GM12873 (cell line): ENCODE results near the gene UBQLN1.

Experiments
- TF ChIP-seq, protein P1 (sequence below): IDR thresholded peaks from 2 replicates; pipeline ENCODE4 v1.5.1; 2012; ENCODE audit warnings: low read depth, mild to moderate bottlenecking, moderate library complexity, low read length, control low read depth; ENCODE audit not compliant: insufficient read depth; ENCODE audit errors: missing control alignments

UBQLN1 gene

DNA sequence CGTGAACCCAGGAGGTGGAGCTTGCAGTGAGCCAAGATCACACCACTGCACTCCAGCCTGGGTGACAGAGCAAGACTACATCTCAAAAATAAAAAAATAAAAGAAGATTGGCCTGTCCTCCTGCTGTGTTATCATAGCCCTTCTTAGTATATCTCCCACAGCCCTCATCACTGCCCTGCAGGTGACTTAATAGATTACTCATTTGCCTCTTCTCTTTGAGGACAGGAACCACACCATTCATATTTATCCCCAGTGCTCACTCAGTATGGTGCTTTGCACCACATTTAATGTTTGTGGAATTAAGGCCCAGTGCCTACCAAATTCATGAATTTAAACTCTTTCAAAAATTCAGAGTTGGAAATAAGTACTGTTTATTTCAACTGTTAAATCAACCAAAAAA, 74.5 kb downstream of the UBQLN1 start:
- TF ChIP-seq, protein P1, sequence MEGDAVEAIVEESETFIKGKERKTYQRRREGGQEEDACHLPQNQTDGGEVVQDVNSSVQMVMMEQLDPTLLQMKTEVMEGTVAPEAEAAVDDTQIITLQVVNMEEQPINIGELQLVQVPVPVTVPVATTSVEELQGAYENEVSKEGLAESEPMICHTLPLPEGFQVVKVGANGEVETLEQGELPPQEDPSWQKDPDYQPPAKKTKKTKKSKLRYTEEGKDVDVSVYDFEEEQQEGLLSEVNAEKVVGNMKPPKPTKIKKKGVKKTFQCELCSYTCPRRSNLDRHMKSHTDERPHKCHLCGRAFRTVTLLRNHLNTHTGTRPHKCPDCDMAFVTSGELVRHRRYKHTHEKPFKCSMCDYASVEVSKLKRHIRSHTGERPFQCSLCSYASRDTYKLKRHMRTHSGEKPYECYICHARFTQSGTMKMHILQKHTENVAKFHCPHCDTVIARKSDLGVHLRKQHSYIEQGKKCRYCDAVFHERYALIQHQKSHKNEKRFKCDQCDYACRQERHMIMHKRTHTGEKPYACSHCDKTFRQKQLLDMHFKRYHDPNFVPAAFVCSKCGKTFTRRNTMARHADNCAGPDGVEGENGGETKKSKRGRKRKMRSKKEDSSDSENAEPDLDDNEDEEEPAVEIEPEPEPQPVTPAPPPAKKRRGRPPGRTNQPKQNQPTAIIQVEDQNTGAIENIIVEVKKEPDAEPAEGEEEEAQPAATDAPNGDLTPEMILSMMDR: no peak

DNA sequence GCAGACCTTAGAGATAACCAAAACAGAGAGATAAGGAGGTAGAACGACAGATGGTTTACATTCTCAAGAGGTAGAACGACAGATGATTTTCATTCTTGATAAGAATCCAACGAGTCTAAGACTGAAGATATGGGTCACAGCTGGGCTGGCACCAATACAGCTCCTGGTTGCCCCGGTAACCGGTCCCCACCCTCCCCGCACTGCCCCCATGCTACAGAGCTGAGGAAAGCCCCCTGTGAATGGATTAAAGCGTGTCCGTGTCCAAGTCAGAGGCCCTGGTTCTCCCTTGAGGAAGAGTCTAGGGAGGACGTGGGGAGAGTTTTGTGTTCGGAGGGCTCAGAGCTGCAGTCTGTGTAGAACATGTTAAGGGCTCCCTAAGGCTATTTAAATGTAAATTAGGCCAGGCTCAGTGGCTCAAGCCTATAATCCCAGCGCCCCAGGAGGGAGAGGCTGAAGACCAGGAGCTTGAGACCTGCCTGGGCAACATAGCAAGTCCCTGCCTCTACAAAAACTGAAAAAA, 76.8 kb downstream of the UBQLN1 start:
- TF ChIP-seq, protein P1: no peak

DNA sequence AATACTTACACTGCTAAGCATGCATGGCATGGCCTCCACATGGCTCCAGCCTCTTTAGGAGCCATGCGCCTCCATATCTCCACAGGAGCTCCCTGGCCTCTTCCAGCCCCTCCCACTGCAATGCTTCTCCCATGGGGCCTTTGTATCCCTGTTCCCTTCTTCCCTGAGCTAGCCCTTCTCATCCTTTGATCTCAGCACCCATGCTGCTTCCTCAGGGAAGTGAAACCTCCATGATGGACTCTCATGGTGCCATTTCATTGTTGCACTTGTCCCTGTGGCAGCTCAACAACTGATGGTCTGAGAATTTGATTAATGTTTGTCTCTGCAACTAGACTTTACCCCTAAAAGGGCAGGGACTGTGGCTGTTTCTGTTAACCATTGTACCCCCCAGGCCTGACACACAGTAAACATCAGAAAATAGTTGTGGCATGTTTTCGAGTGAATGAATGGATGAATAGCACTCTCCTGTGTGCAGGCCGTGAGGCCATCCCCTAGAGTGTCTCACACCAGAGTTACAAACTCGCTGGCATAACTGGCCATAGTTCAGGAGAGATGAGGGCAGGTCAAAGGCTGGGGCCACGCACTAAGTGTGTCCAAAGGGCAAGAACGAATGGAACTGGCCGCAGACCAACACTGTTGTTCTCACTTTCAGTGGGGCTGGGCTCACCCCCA, 78.2 kb downstream of the UBQLN1 start:
- TF ChIP-seq, protein P1: no peak

DNA sequence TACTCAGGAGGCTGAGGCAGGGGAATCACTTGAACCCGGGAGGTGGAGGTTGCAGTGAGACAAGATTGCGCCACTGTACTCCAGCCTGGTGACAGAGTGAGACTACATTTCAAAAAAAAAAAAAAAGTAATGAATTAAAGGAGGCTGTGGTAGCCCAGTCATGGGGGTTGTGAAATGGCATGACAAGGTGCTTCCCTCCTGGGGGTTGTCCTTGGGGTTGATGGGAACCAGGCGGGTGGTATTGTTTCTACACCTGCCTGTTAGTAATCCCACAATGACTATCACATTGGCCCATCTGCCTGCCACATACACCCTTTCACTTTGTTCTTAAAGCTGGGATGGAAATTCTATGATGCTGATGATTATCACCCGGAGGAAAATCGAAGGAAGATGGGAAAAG, 79.2 kb downstream of the UBQLN1 start:
- TF ChIP-seq, protein P1: no peak

DNA sequence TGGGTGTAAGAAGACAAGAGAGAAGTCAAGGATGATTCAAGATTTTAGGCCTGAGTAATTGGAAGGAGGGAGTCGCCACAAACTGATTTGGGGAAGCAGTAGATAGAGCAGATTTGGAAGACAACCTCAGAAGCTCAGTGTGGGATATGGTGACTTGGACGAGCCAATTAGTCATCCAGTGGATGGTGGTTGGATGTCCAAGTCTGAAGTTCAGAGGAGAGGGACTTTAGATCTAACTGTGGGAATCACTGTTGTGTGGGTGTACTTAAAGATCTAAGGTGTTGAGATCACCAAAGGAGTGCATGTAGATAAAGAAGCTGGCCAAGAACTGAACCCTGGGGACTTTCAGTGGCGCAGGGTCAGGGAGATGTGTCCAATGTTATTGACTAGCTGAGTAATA, 82.6 kb downstream of the UBQLN1 start:
- TF ChIP-seq, protein P1: no peak

DNA sequence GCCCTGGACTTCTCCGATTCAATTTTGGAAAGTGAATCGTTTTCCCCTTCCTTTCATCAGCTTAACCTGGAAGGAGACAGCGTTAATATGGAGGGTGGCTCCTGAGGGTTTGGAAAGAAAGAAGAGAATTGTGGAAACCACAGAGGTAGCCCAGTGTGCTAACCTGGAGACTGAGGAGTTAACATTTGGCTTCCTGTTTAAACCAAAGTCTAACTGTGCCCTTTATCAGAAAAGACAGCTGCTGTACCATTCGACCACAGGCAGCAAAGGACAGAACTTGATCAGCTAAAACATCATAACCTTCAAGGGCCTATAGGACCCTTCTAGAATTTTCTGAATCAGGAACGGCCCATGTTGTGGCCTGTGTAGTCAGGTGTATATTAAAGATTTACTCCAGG, 84.1 kb downstream of the UBQLN1 start:
- TF ChIP-seq, protein P1: no peak

DNA sequence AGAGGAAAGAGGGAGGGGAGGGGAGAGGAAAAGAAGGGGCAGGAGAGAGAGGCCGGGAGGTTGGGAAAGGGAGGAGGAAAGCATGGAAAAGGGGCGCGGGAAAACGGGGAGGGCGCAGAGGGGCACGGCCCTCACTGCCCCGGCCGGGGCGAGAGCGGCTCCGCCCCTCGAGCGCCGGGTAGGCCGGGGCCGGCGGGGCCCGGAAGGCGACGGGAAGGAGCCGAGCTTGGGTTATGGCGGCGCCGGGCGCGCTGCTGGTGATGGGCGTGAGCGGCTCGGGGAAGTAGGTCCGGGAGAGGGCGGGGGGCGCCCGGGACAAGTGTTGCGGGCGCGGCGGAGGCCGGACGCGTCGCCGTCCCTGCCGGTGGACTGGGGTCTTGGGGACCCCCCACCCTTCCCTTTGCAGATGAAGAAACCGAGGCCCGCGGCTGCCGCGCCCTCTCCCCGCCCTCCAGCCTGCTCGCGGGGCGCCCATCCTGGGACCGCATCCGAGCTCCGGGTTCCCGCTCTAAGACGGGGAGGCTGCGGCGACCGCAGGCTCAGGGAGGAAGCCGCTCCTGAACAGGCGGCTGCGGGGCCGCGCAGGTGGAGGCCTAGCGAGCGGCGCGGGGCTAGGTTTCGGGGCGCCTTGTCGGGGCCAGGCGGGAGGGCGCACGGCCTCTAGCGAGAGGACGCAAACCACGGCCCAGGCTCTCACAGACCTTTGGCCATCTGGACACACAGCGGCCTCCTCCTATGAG, 84.6 kb downstream of the UBQLN1 start, which contains the start of gene IDNK:
TSS of gene IDNK (plus strand) at position 205 of the 740 bp plus-strand sequence. CDS start at position 234, 29 bp downstream.
- TF ChIP-seq, protein P1: no peak
